Right cardiac atrium (tissue), 5 donors: ENCODE results near the gene TTLL5. TPM values are rescaled to one million over a fixed set of nuclear protein-coding genes. Genes with fewer than 3 reads are reported as not detected.

Source experiments
- ATAC-seq, 2 donors: fragments of 200-7000 bp; cut with Tn5 transposase; one replicate each; pipeline versions ENCODE4 v1.8.0 to v1.9.1; 2020; ENCODE audit warnings: moderate library complexity in 2 of 2, mild to moderate bottlenecking in 1 of 2
- DNase-seq, 3 donors: peaks; one replicate each; pipeline ENCODE4 v3.0.0-alpha.2; 2020
- H3K27ac ChIP-seq: one replicate; pipeline ENCODE4 v1.5.1; 2013; ENCODE audit warnings: mild to moderate bottlenecking, low read length, control low read depth, moderate library complexity
- H3K27me3 ChIP-seq: one replicate; pipeline ENCODE4 v1.6.1; 2013; ENCODE audit not compliant: control insufficient read depth, insufficient read depth
- H3K4me1 ChIP-seq: one replicate; pipeline ENCODE4 v1.6.1; 2013; ENCODE audit warnings: low read length; ENCODE audit not compliant: control insufficient read depth, insufficient read depth
- H3K4me3 ChIP-seq: one replicate; pipeline ENCODE4 v1.5.1; 2013; ENCODE audit warnings: low read length, control low read depth
- H3K9me3 ChIP-seq: one replicate; pipeline ENCODE4 v1.6.1; 2013; ENCODE audit warnings: low read length; ENCODE audit not compliant: control insufficient read depth
- WGBS: extraction: QIAGEN DNeasy Blood & Tissue Kit; methylation state at CpG from one replicate; pipeline ENCODE4 v1.1.7; 2013; 5-methylcytosine and 5-hydroxymethylcytosine counted together
- intact Hi-C, 4 donors: fragments of 100-400 bp; cut with DNase I; formaldehyde crosslinking; loops; one replicate each; pipeline versions ENCODE4 v1.11.0 to v1.14.0; 2022 to 2023
- polyA plus RNA-seq: library from polyadenylated mRNA; stranded (reverse); fragments of 200-250 nt; gene quantifications from one replicate; pipeline ENCODE4 v1.2.3, GENCODE V29; 2013
- total RNA-seq, 4 donors: library from RNA; stranded (reverse); fragmentation: NEBNext Ultra II Directional; extraction: Animal tissue kit (Norgen Biotek cat#: 25700); gene quantifications; one replicate each; pipeline ENCODE4 v1.2.1, GENCODE V29; 2021
- donor health status: healthy with polysubstance abuse.
- donor health status: DM: no; HTN: yes; CAD: no.
- donor health status: DM: no; HTN: no; CAD: no.
- donor health status: DM: no; HTN: yes; CAD: no; lungs with severe emphysema.
- donor health status: DM: yes; HTN: yes; CAD: no.

The TTLL5 gene
- total and polyA plus RNA-seq, 5 donors = 8.0 to 22.2 (median 20.0) TPM

DNA sequence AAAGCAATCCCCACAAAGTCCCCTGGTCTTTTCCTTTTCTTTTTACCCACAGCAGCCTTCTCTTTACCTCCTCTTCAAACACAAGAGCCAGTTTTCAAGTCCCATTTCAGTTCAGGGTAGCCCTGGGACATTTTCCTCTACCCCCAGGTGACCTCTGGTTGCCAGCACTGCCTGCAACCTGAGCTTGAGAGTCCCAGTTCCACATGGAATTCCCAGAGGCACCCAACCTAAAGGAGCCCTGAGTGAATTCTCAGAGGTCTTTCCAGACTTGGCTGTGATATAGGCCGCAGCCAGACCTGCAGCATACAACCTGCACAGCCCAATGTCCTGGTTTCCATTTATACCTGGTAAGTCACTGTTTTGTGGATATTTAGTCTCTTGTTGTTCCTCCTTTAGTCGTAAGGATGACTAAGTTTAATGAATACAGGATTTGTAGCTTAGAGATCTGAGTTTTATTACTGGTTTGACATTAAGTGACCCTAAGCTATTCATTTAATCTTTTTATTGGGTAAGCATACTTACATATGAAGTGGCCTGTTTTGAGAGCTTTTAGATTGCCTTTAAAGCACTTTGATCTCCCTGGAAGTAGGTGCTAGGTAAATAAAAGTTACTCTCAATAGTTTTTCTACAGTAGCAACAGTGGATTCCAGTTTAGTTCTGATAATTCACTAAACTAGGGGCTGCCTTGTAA lies 160.9 kb downstream of the TTLL5 start:
- Histone ChIP-seq H3K4me1 (peaks cover 4% of the 10 kb centered on the region), H3K4me3 (no peak overlapping the region), H3K27me3 (no peaks in the 10 kb centered on the region), H3K27ac (no peak overlapping the region), H3K9me3 (no peaks in the 10 kb centered on the region)
- WGBS = 94% methylated on average over 2 of the region's 2 CpGs
- DNase-seq (no peak), ATAC-seq (no peak)
- intact Hi-C loops = no loop called here

DNA sequence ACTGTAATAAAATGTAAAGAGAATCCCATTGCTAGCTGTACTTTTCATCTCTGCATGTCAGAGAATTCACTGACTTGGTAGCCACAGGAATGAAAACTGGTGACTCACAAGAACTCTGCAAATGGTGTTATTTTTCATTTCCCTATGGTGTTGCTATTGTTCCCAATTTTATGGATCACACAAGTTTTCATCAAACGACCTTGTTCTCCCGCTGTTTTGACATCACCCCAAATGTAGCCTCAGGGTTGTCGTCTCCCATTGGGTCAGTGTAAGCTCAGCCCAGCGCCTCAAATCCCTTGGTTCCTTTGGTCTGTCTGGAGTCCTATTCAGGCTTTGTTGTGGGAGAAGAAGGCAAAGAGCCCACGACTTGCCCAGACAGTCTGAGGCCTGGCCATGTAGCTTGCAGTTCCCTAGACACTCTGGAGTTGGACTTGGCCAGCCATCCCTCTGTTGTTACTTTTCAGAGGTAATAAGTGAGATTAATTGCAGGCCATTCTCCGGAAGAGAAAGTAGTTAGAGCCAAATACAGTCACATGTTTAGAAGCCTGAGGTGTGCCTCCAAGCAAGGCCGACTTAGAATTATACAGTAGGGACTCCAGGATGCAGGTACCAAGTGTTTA lies 161.6 kb downstream of the TTLL5 start:
- Histone ChIP-seq H3K27ac (peak overlapping the region; percentile 62), H3K4me3 (no peak overlapping the region), H3K9me3 (no peaks in the 10 kb centered on the region), H3K4me1 (peaks cover 4% of the 10 kb centered on the region), H3K27me3 (no peaks in the 10 kb centered on the region)
- 64% methylated on average over 7 of the region's 7 CpGs for WGBS
- intact Hi-C loops = no loop called here
- DNase-seq = peak in 1 of 3 donors; percentile 47
- peak; percentile 35 to 51 for ATAC-seq

DNA sequence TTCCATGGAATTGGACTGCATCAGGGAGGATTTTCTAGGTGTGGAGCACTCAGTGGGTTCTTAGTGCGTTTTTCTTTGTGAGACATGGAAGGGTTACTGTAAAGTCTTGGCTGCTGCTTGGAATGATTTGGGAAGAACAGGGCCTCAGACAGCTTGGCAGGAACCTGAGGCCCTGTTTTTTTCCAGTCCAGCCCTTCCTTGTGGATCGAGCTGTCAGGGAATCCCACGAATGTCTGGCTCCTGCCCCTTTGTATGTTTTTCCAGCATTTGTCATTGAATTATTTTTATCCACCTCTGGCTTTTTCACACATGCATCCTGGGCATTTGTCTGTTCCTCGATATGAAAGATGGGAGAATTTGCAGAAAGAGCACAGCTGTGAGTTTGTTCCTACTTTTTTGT lies 162.3 kb downstream of the TTLL5 start:
- DNase-seq (peak in 1 of 3 donors; percentile 50), ATAC-seq (peak; percentile 80 to 87)
- Histone ChIP-seq H3K9me3 (no peaks in the 10 kb centered on the region), H3K4me3 (no peak overlapping the region), H3K27me3 (no peaks in the 10 kb centered on the region), H3K27ac (no peak overlapping the region), H3K4me1 (peaks cover 4% of the 10 kb centered on the region)
- 24% methylated on average over 4 of the region's 4 CpGs for WGBS
- intact Hi-C loops = no loop called here

DNA sequence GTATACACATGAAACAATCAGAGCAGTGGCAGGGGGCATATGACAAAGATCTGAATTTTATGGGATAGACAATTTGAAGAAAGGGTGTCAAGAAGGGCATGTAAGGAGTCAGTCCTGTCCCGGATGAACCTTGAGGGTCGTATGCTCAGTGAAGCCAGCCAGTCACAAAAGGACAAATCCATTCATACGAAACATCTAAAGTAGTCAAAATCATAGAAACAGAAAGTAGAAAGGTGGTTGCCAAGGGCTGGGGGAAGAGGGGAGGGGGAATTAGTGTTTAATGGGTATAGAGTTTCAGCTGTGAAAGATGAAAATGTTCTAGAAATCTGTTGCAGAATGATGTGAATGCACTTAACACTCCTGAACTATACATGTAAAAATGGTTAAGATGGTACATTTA lies 163.3 kb downstream of the TTLL5 start:
- Histone ChIP-seq H3K27ac (peak overlapping the region; percentile 58), H3K27me3 (no peaks in the 10 kb centered on the region), H3K9me3 (no peaks in the 10 kb centered on the region), H3K4me1 (peaks cover 4% of the 10 kb centered on the region), H3K4me3 (no peak overlapping the region)
- ATAC-seq = no peak
- DNase-seq = no peak
- intact Hi-C loops = no loop called here
- WGBS = 74% methylated on average over 3 of the region's 3 CpGs

DNA sequence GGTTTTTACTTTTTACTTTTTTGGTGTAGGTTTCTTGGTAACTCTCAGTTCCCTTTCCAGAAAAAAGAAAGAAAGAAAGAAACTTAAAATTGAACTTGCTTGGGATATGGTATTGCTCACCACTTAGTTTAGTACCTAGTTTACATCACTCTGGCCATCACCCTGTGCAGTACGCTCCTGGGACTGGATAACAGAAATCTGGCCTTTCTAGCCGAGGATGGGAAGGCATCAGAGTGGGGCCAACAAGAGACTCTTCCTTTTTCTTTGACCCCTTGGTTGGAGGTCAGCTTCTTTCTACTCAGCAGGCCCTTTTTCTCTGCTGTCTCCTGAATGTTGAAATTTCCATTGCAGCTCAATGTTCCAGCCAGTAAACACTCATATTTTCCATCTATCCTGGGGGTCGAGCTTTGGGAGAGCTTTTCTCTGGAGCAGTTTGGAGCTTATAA lies 164.1 kb downstream of the TTLL5 start:
- H3K27ac ChIP-seq = peak overlapping the region; percentile 77
- WGBS = 50% methylated on average over 3 of the region's 3 CpGs
- H3K4me3 ChIP-seq = no peak overlapping the region
- H3K9me3 ChIP-seq = no peaks in the 10 kb centered on the region
- H3K27me3 ChIP-seq = no peaks in the 10 kb centered on the region
- H3K4me1 ChIP-seq = peaks cover 4% of the 10 kb centered on the region
- intact Hi-C loops = no loop called here
- no peak for DNase-seq
- peak; percentile 40 to 69 for ATAC-seq

DNA sequence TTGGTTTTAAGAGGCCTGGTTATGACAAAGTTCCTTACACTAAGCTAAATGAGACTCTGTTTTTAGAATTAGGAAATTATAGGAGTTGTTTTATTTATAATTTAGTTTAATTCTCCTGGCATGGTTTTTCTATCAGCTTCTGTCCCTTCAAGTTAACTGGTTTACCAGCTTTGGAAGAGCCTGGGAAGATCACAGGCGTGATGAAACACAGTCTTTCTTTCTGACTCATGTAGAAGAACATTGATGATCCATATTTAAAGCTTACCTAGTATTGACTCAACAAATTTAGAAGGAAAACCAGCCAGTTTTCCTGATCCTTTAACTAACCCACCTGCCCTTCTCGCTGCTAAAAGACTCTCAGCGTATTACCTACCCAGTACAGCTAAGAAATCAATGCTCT lies 165.6 kb downstream of the TTLL5 start:
- H3K4me1 ChIP-seq = peaks cover 4% of the 10 kb centered on the region
- no peak for ATAC-seq
- H3K27ac ChIP-seq = no peak overlapping the region
- no peaks in the 10 kb centered on the region for H3K9me3 ChIP-seq
- intact Hi-C loops = no loop called here
- no peak overlapping the region for H3K4me3 ChIP-seq
- H3K27me3 ChIP-seq = no peaks in the 10 kb centered on the region
- 96% methylated on average over 3 of the region's 3 CpGs for WGBS
- DNase-seq = no peak

DNA sequence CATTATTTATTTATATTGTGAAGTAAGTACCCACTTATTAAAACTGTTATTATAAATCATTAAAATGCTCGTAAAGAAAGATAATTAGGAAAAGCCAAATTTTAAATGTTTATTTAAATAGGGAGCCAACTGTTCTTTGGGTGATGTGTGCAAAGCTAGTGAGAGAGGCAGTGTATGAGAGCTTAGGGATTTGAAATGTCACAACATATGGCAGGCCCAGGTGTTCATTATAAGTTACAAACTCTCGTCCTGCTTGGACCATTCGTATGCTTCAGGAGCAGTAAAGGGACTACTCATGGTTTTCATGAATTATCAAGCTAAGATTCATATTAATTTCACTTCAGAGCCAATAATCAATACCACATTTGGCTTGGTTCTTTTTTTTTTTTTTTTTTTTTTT lies 166.3 kb downstream of the TTLL5 start:
- WGBS = 97% methylated on average over 3 of the region's 3 CpGs
- DNase-seq = no peak
- ATAC-seq = no peak
- Histone ChIP-seq H3K4me1 (peaks cover 4% of the 10 kb centered on the region), H3K4me3 (no peak overlapping the region), H3K27ac (no peak overlapping the region), H3K27me3 (no peaks in the 10 kb centered on the region), H3K9me3 (no peaks in the 10 kb centered on the region)
- intact Hi-C loops = no loop called here

DNA sequence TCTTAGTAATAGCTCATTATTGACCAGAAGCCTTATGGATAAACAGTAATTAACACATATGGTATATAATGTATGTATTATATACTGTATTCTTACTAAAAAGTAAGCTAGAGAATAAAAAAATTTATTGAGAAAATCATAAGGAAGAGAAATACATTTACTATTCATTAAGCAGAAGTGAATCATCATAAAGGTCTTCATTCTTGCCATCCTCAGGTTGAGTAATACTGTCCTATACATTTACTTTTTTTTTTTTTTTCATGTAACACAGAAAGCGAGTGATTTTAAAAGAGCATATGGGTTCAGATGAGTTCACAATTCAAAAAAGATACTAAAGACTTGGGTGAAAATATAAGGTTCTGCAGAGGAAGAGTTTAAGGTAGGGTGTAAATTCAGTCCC lies 168.3 kb downstream of the TTLL5 start:
- ATAC-seq (no peak), DNase-seq (no peak)
- Histone ChIP-seq H3K4me1 (peaks cover 4% of the 10 kb centered on the region), H3K27me3 (no peaks in the 10 kb centered on the region), H3K9me3 (no peaks in the 10 kb centered on the region), H3K27ac (no peak overlapping the region), H3K4me3 (no peak overlapping the region)
- intact Hi-C loops = no loop called here
- WGBS = 100% methylated on average over 1 of the region's 1 CpG

DNA sequence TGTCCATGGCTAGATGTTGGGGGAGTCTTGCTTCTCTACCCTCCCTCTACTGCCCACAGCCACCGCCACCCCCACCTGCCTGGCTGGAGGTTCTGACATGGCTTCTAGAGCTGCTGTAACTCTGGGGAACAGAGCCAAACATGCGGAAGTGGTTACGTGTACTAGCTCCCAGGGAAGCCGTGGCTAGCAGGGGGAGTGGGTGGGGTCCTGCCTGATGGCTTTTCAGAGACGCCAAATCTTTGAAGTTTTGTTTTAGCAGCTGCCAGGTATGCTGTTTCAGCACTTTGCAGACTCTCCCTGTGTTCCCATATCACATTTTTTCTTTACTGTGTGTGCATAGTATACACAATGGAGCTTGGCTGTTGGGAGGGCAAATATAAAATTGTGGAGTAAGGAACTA lies 170.4 kb downstream of the TTLL5 start:
- Histone ChIP-seq H3K4me1 (peaks cover 4% of the 10 kb centered on the region), H3K9me3 (no peaks in the 10 kb centered on the region), H3K4me3 (no peak overlapping the region), H3K27ac (no peak overlapping the region), H3K27me3 (no peaks in the 10 kb centered on the region)
- ATAC-seq (peak; percentile 77 to 85), DNase-seq (peak; percentile 51 to 66 (median 62))
- intact Hi-C loops = no loop called here
- 42% methylated on average over 5 of the region's 5 CpGs for WGBS

DNA sequence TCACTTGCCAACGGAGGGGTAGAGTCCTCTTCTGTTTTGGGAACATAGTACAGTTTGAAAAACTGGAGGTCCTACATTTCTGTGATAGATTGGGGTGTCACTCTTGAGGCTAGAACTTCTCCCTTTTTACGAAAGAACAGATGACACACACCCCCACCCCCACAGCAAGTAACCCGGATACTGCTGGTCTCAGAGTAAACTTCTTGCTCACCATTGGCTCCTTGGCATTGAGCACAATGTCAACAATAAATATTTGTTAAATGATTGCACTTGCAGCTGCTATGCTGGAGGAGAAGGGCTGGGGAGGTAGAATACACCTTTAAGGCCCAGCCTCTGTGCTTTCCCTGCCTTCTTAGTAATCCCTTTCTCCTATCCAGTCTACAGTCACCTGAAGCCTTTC lies 170.9 kb downstream of the TTLL5 start:
- ATAC-seq (peak in 1 of 2 donors; percentile 40), DNase-seq (no peak)
- Histone ChIP-seq H3K4me1 (peaks cover 4% of the 10 kb centered on the region), H3K9me3 (no peaks in the 10 kb centered on the region), H3K27me3 (no peaks in the 10 kb centered on the region), H3K27ac (no peak overlapping the region), H3K4me3 (no peak overlapping the region)
- intact Hi-C loops = no loop called here
- WGBS = 70% methylated on average over 3 of the region's 3 CpGs

DNA sequence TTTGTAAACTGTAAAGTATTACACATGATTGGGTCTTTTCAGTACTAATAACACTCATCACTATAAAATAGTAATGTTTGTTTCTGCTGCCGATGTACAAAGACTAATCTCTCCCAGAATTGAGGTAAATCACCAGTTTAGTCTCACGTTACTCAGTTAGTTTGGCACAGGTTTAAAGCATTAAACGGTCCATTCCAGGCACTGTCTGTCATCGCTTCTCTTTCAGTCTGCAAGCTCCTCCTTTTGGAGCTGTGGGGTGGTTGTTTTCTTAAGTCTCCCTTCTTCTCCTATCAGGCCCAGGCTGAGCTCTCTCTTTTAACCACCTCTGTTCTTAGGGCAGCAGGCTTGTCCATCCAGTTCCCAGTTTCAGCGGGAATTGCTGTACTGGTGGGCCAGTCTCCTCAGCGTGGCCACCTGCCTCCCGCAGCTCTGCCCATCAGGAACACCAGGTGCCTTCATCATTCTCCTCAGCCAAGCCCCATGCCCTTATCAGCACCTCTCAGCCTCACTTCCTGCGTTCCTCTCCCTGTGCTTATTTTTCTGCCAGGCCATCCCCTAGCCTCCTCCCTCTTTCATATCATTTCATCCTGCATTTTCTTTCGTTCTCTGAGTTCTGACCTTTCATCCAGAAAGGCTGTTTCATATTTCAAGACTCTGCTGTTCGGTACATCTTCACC lies 171.7 kb downstream of the TTLL5 start:
- Histone ChIP-seq H3K9me3 (no peaks in the 10 kb centered on the region), H3K4me1 (peaks cover 4% of the 10 kb centered on the region), H3K4me3 (no peak overlapping the region), H3K27me3 (no peaks in the 10 kb centered on the region), H3K27ac (peak overlapping the region; percentile 42)
- WGBS = 40% methylated on average over 10 of the region's 10 CpGs
- intact Hi-C loops = no loop called here
- ATAC-seq (peak; percentile 40 to 48), DNase-seq (no peak)
